ENCODE measurements around the gene PSMD14.
"Not testable (repeated sequence)": the region's sequence is repeated elsewhere in the genome, so short reads cannot be mapped to it uniquely, and the experiment has no call there.

Gene PSMD14

GRCh38 chr2:161308178-161308955 lies at the start of gene PSMD14:
PSMD14 (plus strand) TSS chr2:161308425; CDS start chr2:161318826, 10,401 bp downstream.
- peak; percentile 76 for DNase-seq

- DNase-seq: peak; percentile 35
Measured at GRCh38 chr2:161265874-161266273, 42.4 kb upstream of the PSMD14 start.

GRCh38 chr2:161269111-161269510 lies 39.1 kb upstream of the PSMD14 start:
- no peak for DNase-seq

GRCh38 chr2:161273038-161273760 lies 35.0 kb upstream of the PSMD14 start:
- peak; percentile 55 for DNase-seq

GRCh38 chr2:161278564-161279229 lies 29.5 kb upstream of the PSMD14 start:
- DNase-seq: not testable (repeated sequence)

- not testable (repeated sequence) for DNase-seq
Measured at GRCh38 chr2:161279230-161279815, 28.9 kb upstream of the PSMD14 start.

- not testable (repeated sequence) for DNase-seq
Measured at GRCh38 chr2:161280906-161281323, 27.3 kb upstream of the PSMD14 start.

GRCh38 chr2:161281615-161282310 lies 26.5 kb upstream of the PSMD14 start:
- not testable (repeated sequence) for DNase-seq

GRCh38 chr2:161282311-161282644 lies 25.9 kb upstream of the PSMD14 start:
- not testable (repeated sequence) for DNase-seq

- no peak for DNase-seq
Measured at GRCh38 chr2:161283926-161284325, 24.3 kb upstream of the PSMD14 start.

- DNase-seq: no peak
Measured at GRCh38 chr2:161303535-161304050, 4.6 kb upstream of the PSMD14 start.

GRCh38 chr2:161306919-161307318 lies 1.3 kb upstream of the PSMD14 start:
- DNase-seq: no peak

GRCh38 chr2:161307676-161308075 lies 549 bp upstream of the PSMD14 start:
- no peak for DNase-seq

- no peak for DNase-seq
Measured at GRCh38 chr2:161312996-161313395, 4.8 kb downstream of the PSMD14 start.

GRCh38 chr2:161315380-161315779 lies 7.2 kb downstream of the PSMD14 start:
- no peak for DNase-seq

GRCh38 chr2:161316701-161317100 lies 8.5 kb downstream of the PSMD14 start:
- DNase-seq: no peak

- DNase-seq: no peak
Measured at GRCh38 chr2:161321944-161322648, 13.9 kb downstream of the PSMD14 start.

GRCh38 chr2:161324876-161325275 lies 16.7 kb downstream of the PSMD14 start:
- no peak for DNase-seq

- DNase-seq: no peak
Measured at GRCh38 chr2:161327582-161327981, 19.4 kb downstream of the PSMD14 start.

- DNase-seq: no peak
Measured at GRCh38 chr2:161332371-161332967, 24.2 kb downstream of the PSMD14 start.

- no peak for DNase-seq
Measured at GRCh38 chr2:161335626-161336025, 27.4 kb downstream of the PSMD14 start.

All from NCI-H748 treated with DMSO at 0.1 percent for 48 hours (cell line).